HEK293 (cell line): ENCODE measurements around the gene CELSR3.

Source experiments
- CTCF ChIP-seq: fragments of 450-650 bp; formaldehyde crosslinking; IDR thresholded peaks from 2 replicates; pipeline ENCODE4 v1.5.1; 2016; ENCODE audit warnings: missing biosample characterization, missing genetic modification characterization
- KLF1 ChIP-seq: fragments of 450-650 bp; formaldehyde crosslinking; IDR thresholded peaks from 2 replicates; pipeline ENCODE4 v1.5.1; 2016; ENCODE audit warnings: missing biosample characterization, missing genetic modification characterization
- MZF1 ChIP-seq: fragments of 450-650 bp; formaldehyde crosslinking; IDR thresholded peaks from 2 replicates; pipeline ENCODE4 v1.5.1; 2017; ENCODE audit warnings: missing biosample characterization, missing genetic modification characterization, borderline replicate concordance
- YY1 ChIP-seq: fragments of 450-650 bp; formaldehyde crosslinking; IDR thresholded peaks from 2 replicates; pipeline ENCODE4 v1.5.1; 2018; ENCODE audit warnings: missing biosample characterization, missing genetic modification characterization
- ZFP69B ChIP-seq: fragments of 450-650 bp; formaldehyde crosslinking; IDR thresholded peaks from 2 replicates; pipeline ENCODE4 v1.5.1; 2016; ENCODE audit warnings: missing biosample characterization, missing genetic modification characterization
- ZNF10 ChIP-seq: fragments of 450-650 bp; formaldehyde crosslinking; IDR thresholded peaks from 2 replicates; pipeline ENCODE4 v1.5.1; 2017; ENCODE audit warnings: missing biosample characterization, missing genetic modification characterization
- ZNF132 ChIP-seq: fragments of 450-650 bp; formaldehyde crosslinking; IDR thresholded peaks from 2 replicates; pipeline ENCODE4 v1.5.1; 2017; ENCODE audit warnings: missing biosample characterization, missing genetic modification characterization, borderline replicate concordance
- ZNF133 ChIP-seq: fragments of 450-650 bp; formaldehyde crosslinking; IDR thresholded peaks from 2 replicates; pipeline ENCODE4 v1.5.1; 2016; ENCODE audit warnings: missing biosample characterization, missing genetic modification characterization
- ZNF24 ChIP-seq: fragments of 450-650 bp; formaldehyde crosslinking; IDR thresholded peaks from 2 replicates; pipeline ENCODE4 v1.5.1; 2016; ENCODE audit warnings: missing biosample characterization, missing genetic modification characterization
- ZNF274 ChIP-seq, 2 experiments: fragments of 200-500 bp in 1 of 2; fragments of 450-650 bp in 1 of 2; sonication (Bioruptor generic) in 1 of 2; formaldehyde crosslinking in 1 of 2; IDR thresholded peaks; 2 replicates each; pipeline versions ENCODE4 v1.5.1 to v1.6.1; 2014 to 2016; ENCODE audit warnings: borderline replicate concordance in 1 of 2, inconsistent platforms in 1 of 2, low read length in 1 of 2, missing biosample characterization in 1 of 2, missing genetic modification characterization in 1 of 2
- ZNF488 ChIP-seq: fragments of 450-650 bp; formaldehyde crosslinking; IDR thresholded peaks from 2 replicates; pipeline ENCODE4 v1.5.1; 2016; ENCODE audit warnings: missing biosample characterization, missing genetic modification characterization
- ZNF660 ChIP-seq: fragments of 450-650 bp; IDR thresholded peaks from 2 replicates; pipeline ENCODE4 v1.5.1; 2018; ENCODE audit warnings: missing biosample characterization, mild to moderate bottlenecking, missing genetic modification characterization
- ZSCAN30 ChIP-seq: fragments of 450-650 bp; IDR thresholded peaks from 2 replicates; pipeline ENCODE4 v1.5.1; 2018; ENCODE audit warnings: missing biosample characterization, mild to moderate bottlenecking, missing genetic modification characterization, moderate library complexity

- TF ChIP-seq ZNF132 (tag by site-specific recombination) (no peak), CTCF (tag by site-specific recombination) (no peak), ZNF660 (tag by site-specific recombination) (no peak), ZNF133 (tag by site-specific recombination) (no peak), ZNF488 (tag by site-specific recombination) (no peak), YY1 (tag by site-specific recombination) (no peak), ZSCAN30 (tag by site-specific recombination) (no peak), KLF1 (no peak), ZNF274 (IDR thresholded peaks at IDR 0.05; ENCODE audit: low read length) (no peak), ZNF274 (tag by site-specific recombination; IDR thresholded peaks at IDR 0.05; ENCODE audit: borderline replicate concordance) (no peak), ZFP69B (tag by site-specific recombination) (no peak), MZF1 (tag by site-specific recombination) (no peak), ZNF24 (tag by site-specific recombination) (no peak), ZNF10 (tag by site-specific recombination) (no peak)
These were observed 68.2 kb downstream of the CELSR3 start for GRCh38 chr3:48594417-48595049.
